Right forelimb (tissue), 1 donor: Measurements from ENCODE around the gene RARG.

Experiments used
- DNase-seq: peaks from one replicate; pipeline ENCODE4 v3.0.0-alpha.2; 2018

RARG gene

GRCh38 chr12:53241623-53242412, 9.8 kb upstream of the RARG start:
- DNase-seq = no peak

- DNase-seq = no peak
Measured at GRCh38 chr12:53239643-53240258, 7.7 kb upstream of the RARG start.

- no peak for DNase-seq
Measured at GRCh38 chr12:53236443-53237111, 4.6 kb upstream of the RARG start.

- no peak for DNase-seq
Measured at GRCh38 chr12:53235742-53236442, 3.9 kb upstream of the RARG start.

- DNase-seq = no peak
Measured at GRCh38 chr12:53235164-53235563, 3.2 kb upstream of the RARG start.

- peak; percentile 78 for DNase-seq
Measured at GRCh38 chr12:53234271-53234914, 2.4 kb upstream of the RARG start.

- no peak for DNase-seq
Measured at GRCh38 chr12:53233671-53234121, 1.7 kb upstream of the RARG start.

- no peak for DNase-seq
Measured at GRCh38 chr12:53232646-53233461, 845 bp upstream of the RARG start.

GRCh38 chr12:53231671-53231920, 413 bp downstream of the RARG start:
- DNase-seq = no peak

- DNase-seq = no peak
Measured at GRCh38 chr12:53230108-53230845, 1.7 kb downstream of the RARG start.

GRCh38 chr12:53229454-53229853, 2.6 kb downstream of the RARG start:
- no peak for DNase-seq

GRCh38 chr12:53227836-53228235, 4.2 kb downstream of the RARG start:
- no peak for DNase-seq

GRCh38 chr12:53227341-53227740, 4.7 kb downstream of the RARG start:
- DNase-seq = no peak

- DNase-seq = no peak
Measured at GRCh38 chr12:53226815-53227214, 5.2 kb downstream of the RARG start.

GRCh38 chr12:53225635-53226424, 6.2 kb downstream of the RARG start:
- peak; percentile 60 for DNase-seq

- peak; percentile 72 for DNase-seq
Measured at GRCh38 chr12:53224897-53225634, 6.9 kb downstream of the RARG start.

GRCh38 chr12:53224061-53224896, 7.7 kb downstream of the RARG start:
- DNase-seq = no peak

- DNase-seq = peak; percentile 82
Measured at GRCh38 chr12:53223389-53224060, 8.5 kb downstream of the RARG start.
